Measurements from ENCODE around the gene NSMCE3.

DNA sequence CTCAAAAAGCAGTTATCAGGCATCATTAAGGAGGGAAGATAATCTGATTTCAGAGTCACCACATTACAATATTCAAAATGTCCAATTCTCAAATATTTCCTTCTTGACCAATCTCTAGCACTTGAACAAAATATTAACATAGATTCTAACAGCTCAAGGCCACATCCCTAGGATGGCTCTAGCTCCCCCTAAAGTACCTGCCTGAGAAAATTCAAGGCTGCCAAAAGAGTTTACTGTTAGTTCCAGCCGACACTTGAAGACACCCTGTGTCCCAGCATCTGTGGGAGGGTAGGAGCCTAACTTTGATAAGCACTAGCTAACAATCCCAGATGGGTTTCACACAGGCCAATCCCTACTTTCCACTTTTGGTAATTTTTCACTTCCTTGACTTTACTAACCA lies 10.4 kb downstream of the NSMCE3 start:
- TF ChIP-seq, protein P1, sequence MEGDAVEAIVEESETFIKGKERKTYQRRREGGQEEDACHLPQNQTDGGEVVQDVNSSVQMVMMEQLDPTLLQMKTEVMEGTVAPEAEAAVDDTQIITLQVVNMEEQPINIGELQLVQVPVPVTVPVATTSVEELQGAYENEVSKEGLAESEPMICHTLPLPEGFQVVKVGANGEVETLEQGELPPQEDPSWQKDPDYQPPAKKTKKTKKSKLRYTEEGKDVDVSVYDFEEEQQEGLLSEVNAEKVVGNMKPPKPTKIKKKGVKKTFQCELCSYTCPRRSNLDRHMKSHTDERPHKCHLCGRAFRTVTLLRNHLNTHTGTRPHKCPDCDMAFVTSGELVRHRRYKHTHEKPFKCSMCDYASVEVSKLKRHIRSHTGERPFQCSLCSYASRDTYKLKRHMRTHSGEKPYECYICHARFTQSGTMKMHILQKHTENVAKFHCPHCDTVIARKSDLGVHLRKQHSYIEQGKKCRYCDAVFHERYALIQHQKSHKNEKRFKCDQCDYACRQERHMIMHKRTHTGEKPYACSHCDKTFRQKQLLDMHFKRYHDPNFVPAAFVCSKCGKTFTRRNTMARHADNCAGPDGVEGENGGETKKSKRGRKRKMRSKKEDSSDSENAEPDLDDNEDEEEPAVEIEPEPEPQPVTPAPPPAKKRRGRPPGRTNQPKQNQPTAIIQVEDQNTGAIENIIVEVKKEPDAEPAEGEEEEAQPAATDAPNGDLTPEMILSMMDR (conservative IDR thresholded peaks at IDR 0.05; ENCODE audit: low read depth in 2 of 2): peak; percentile 31 to 46; a peak in 3 of 4 replicates
- TF ChIP-seq POLR2AphosphoS5 (IDR thresholded peaks at IDR 0.05; ENCODE audit: low read depth) (no peak), EZH2 (IDR thresholded peaks at IDR 0.05; ENCODE audit: low read depth, unreplicated experiment) (no peak), ZNF331 (CRISPR knock-in tag; IDR thresholded peaks at IDR 0.05; ENCODE audit: low read depth) (no peak), EZH2phosphoT487 (IDR thresholded peaks at IDR 0.05; ENCODE audit: unreplicated experiment) (no peak), NANOG (IDR thresholded peaks at IDR 0.05; ENCODE audit: borderline replicate concordance) (no peak), CREB1 (CRISPR knock-in tag; IDR thresholded peaks at IDR 0.05; ENCODE audit: low read depth) (no peak), STAT1 (IDR thresholded peaks at IDR 0.05; ENCODE audit: unreplicated experiment) (no peak), JUNB (IDR thresholded peaks at IDR 0.05; ENCODE audit: unreplicated experiment) (no peak), ZNF114 (CRISPR knock-in tag; IDR thresholded peaks at IDR 0.05) (no peak)
- TF ChIP-seq, protein P2, sequence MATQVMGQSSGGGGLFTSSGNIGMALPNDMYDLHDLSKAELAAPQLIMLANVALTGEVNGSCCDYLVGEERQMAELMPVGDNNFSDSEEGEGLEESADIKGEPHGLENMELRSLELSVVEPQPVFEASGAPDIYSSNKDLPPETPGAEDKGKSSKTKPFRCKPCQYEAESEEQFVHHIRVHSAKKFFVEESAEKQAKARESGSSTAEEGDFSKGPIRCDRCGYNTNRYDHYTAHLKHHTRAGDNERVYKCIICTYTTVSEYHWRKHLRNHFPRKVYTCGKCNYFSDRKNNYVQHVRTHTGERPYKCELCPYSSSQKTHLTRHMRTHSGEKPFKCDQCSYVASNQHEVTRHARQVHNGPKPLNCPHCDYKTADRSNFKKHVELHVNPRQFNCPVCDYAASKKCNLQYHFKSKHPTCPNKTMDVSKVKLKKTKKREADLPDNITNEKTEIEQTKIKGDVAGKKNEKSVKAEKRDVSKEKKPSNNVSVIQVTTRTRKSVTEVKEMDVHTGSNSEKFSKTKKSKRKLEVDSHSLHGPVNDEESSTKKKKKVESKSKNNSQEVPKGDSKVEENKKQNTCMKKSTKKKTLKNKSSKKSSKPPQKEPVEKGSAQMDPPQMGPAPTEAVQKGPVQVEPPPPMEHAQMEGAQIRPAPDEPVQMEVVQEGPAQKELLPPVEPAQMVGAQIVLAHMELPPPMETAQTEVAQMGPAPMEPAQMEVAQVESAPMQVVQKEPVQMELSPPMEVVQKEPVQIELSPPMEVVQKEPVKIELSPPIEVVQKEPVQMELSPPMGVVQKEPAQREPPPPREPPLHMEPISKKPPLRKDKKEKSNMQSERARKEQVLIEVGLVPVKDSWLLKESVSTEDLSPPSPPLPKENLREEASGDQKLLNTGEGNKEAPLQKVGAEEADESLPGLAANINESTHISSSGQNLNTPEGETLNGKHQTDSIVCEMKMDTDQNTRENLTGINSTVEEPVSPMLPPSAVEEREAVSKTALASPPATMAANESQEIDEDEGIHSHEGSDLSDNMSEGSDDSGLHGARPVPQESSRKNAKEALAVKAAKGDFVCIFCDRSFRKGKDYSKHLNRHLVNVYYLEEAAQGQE (IDR thresholded peaks at IDR 0.05; ENCODE audit: unreplicated experiment): no peak
- TF ChIP-seq, protein P3, sequence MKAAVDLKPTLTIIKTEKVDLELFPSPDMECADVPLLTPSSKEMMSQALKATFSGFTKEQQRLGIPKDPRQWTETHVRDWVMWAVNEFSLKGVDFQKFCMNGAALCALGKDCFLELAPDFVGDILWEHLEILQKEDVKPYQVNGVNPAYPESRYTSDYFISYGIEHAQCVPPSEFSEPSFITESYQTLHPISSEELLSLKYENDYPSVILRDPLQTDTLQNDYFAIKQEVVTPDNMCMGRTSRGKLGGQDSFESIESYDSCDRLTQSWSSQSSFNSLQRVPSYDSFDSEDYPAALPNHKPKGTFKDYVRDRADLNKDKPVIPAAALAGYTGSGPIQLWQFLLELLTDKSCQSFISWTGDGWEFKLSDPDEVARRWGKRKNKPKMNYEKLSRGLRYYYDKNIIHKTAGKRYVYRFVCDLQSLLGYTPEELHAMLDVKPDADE (IDR thresholded peaks at IDR 0.05): no peak

Data from GM23338 (cell line).